Loucy (cell line): ENCODE data around the gene PKHD1.

Experiments used
- CTCF ChIP-seq: fragments of 200-600 bp; sonication (generic); conservative IDR thresholded peaks from 2 replicates; pipeline ENCODE4 v1.5.1; 2014; ENCODE audit warnings: mild to moderate bottlenecking, antibody characterized with exemption, low read length
- EZH2phosphoT487 ChIP-seq: fragments of 200-600 bp; IDR thresholded peaks from 2 replicates; pipeline ENCODE4 v1.6.1; 2018; ENCODE audit warnings: antibody characterized with exemption, mild to moderate bottlenecking, moderate library complexity, borderline replicate concordance

- TF ChIP-seq EZH2phosphoT487 (no peak), CTCF (no peak)
Measured at GRCh38 chr6:51648774-51649173, 438.6 kb downstream of the PKHD1 start.
